Panc1 (cell line): ENCODE results near the gene TAS2R10.

ENCODE experiments used
- POLR2AphosphoS5 ChIP-seq: IDR thresholded peaks from 2 replicates; pipeline ENCODE4 v1.6.1; 2012; ENCODE audit warnings: mild to moderate bottlenecking, low read depth, low read length, moderate library complexity
- REST ChIP-seq, 2 experiments: IDR thresholded peaks; 2 replicates each; pipeline ENCODE4 v1.6.1; 2011 to 2012; ENCODE audit warnings: low read depth in 2 of 2, control low read depth in 1 of 2, low read length in 1 of 2, mild to moderate bottlenecking in 1 of 2, moderate library complexity in 1 of 2; ENCODE audit not compliant: insufficient read depth in 1 of 2
- TF ChIP-seq, protein P1 (sequence below): fragments of 450-650 bp; IDR thresholded peaks from 2 replicates; pipeline ENCODE4 v1.5.1; 2017; ENCODE audit warnings: mild to moderate bottlenecking

DNA sequence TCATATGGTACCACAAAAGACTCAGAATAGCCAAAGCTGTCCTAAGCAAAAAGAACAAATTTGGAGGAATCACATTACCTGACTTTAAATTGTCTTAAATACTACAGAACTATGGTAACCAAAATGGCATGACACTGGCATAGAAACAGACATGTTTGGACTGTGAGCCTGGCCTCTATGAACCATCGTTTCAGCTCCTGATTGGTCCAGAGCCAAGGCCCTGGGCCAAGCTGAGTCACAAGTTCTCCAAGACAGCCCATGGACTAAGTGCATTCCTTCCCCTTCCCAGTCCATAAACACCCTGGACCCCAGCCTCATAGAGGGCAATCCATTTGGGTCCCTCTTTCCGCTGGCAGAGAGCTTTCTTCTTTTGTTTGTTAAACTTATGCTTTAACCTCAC is 35.2 kb upstream of the TAS2R10 start:
- TF ChIP-seq, protein P1, sequence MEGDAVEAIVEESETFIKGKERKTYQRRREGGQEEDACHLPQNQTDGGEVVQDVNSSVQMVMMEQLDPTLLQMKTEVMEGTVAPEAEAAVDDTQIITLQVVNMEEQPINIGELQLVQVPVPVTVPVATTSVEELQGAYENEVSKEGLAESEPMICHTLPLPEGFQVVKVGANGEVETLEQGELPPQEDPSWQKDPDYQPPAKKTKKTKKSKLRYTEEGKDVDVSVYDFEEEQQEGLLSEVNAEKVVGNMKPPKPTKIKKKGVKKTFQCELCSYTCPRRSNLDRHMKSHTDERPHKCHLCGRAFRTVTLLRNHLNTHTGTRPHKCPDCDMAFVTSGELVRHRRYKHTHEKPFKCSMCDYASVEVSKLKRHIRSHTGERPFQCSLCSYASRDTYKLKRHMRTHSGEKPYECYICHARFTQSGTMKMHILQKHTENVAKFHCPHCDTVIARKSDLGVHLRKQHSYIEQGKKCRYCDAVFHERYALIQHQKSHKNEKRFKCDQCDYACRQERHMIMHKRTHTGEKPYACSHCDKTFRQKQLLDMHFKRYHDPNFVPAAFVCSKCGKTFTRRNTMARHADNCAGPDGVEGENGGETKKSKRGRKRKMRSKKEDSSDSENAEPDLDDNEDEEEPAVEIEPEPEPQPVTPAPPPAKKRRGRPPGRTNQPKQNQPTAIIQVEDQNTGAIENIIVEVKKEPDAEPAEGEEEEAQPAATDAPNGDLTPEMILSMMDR: no peak
- TF ChIP-seq POLR2AphosphoS5 (no peak), REST (IDR thresholded peaks at IDR 0.05; ENCODE audit: insufficient read depth in 1 of 2, low read depth in 2 of 2, low read length in 1 of 2) (no peak)
